GM18873 (cell line): Measurements from ENCODE around the gene TECPR2.

ENCODE experiments used
- ATAC-seq: cut with Tn5 transposase; IDR thresholded peaks from one replicate; pipeline ENCODE4 v1.9.1; 2021; ENCODE audit warnings: mild to moderate bottlenecking, moderate library complexity, moderate number of reproducible peaks; ENCODE audit not compliant: unreplicated experiment, low FRiP score

TECPR2 gene

GRCh38 chr14:102461490-102462338, 99.0 kb downstream of the TECPR2 start:
- ATAC-seq: no peak

GRCh38 chr14:102462391-102462790, 99.7 kb downstream of the TECPR2 start:
- no peak for ATAC-seq

GRCh38 chr14:102464006-102464405, 101.3 kb downstream of the TECPR2 start:
- no peak for ATAC-seq

GRCh38 chr14:102464846-102465341, 102.2 kb downstream of the TECPR2 start:
- no peak for ATAC-seq

GRCh38 chr14:102469261-102469660, 106.5 kb downstream of the TECPR2 start:
- no peak for ATAC-seq

- ATAC-seq: no peak
Observed at GRCh38 chr14:102471921-102472790, 109.4 kb downstream of the TECPR2 start.

GRCh38 chr14:102472791-102473150, 110.0 kb downstream of the TECPR2 start:
- no peak for ATAC-seq

- ATAC-seq: no peak
Observed at GRCh38 chr14:102473559-102473958, 110.8 kb downstream of the TECPR2 start.

- ATAC-seq: no peak
Observed at GRCh38 chr14:102474934-102475333, 112.2 kb downstream of the TECPR2 start.

- ATAC-seq: no peak
Observed at GRCh38 chr14:102479107-102479506, 116.4 kb downstream of the TECPR2 start.

GRCh38 chr14:102479777-102480176, 117.0 kb downstream of the TECPR2 start:
- ATAC-seq: no peak

GRCh38 chr14:102481371-102481770, 118.6 kb downstream of the TECPR2 start:
- no peak for ATAC-seq

GRCh38 chr14:102481791-102482238, 119.1 kb downstream of the TECPR2 start:
- ATAC-seq: no peak

GRCh38 chr14:102484316-102484715, 121.6 kb downstream of the TECPR2 start:
- ATAC-seq: no peak

GRCh38 chr14:102485693-102486512, 123.2 kb downstream of the TECPR2 start:
- ATAC-seq: no peak

- no peak for ATAC-seq
Observed at GRCh38 chr14:102486513-102487203, 123.9 kb downstream of the TECPR2 start.

GRCh38 chr14:102487204-102487577, 124.5 kb downstream of the TECPR2 start:
- no peak for ATAC-seq

GRCh38 chr14:102490456-102490855, 127.7 kb downstream of the TECPR2 start:
- ATAC-seq: no peak

- no peak for ATAC-seq
Observed at GRCh38 chr14:102491366-102491765, 128.6 kb downstream of the TECPR2 start.
